WERI-Rb-1 (cell line): ENCODE data around the gene S100A8.
A peak's percentile ranks its signal among the peaks of the same experiment; 100 is the strongest.

Source experiments
- DNase-seq: peaks from one replicate; pipeline ENCODE4 v3.0.0-alpha.2; 2020
- H3K27ac ChIP-seq: fragments of 250-450 bp; sonication (Bioruptor Pico); 2 replicates; pipeline ENCODE4 v1.5.1; 2020; ENCODE audit warnings: mild to moderate bottlenecking, moderate library complexity
- H3K27me3 ChIP-seq: fragments of 250-450 bp; sonication (Bioruptor Pico); 2 replicates; pipeline ENCODE4 v1.5.1; 2021; ENCODE audit warnings: mild to moderate bottlenecking, low read depth, moderate library complexity; ENCODE audit not compliant: insufficient read depth, severe bottlenecking
- H3K36me3 ChIP-seq: fragments of 250-450 bp; sonication (Bioruptor Pico); 2 replicates; pipeline ENCODE4 v1.5.1; 2020; ENCODE audit warnings: mild to moderate bottlenecking, moderate library complexity
- H3K4me3 ChIP-seq: 2 replicates; pipeline ENCODE4 v1.5.1; 2011; ENCODE audit warnings: low read depth, mild to moderate bottlenecking, control low read depth, low read length
- H3K9me3 ChIP-seq: fragments of 250-450 bp; sonication (Bioruptor Pico); 2 replicates; pipeline ENCODE4 v1.5.1; 2021; ENCODE audit warnings: mild to moderate bottlenecking, moderate library complexity; ENCODE audit not compliant: severe bottlenecking
- TF ChIP-seq, protein P1 (sequence below): IDR thresholded peaks from 2 replicates; pipeline ENCODE4 v1.5.1; 2011; ENCODE audit warnings: low read depth, mild to moderate bottlenecking, control low read depth, inconsistent platforms, low read length

S100A8 gene

DNA sequence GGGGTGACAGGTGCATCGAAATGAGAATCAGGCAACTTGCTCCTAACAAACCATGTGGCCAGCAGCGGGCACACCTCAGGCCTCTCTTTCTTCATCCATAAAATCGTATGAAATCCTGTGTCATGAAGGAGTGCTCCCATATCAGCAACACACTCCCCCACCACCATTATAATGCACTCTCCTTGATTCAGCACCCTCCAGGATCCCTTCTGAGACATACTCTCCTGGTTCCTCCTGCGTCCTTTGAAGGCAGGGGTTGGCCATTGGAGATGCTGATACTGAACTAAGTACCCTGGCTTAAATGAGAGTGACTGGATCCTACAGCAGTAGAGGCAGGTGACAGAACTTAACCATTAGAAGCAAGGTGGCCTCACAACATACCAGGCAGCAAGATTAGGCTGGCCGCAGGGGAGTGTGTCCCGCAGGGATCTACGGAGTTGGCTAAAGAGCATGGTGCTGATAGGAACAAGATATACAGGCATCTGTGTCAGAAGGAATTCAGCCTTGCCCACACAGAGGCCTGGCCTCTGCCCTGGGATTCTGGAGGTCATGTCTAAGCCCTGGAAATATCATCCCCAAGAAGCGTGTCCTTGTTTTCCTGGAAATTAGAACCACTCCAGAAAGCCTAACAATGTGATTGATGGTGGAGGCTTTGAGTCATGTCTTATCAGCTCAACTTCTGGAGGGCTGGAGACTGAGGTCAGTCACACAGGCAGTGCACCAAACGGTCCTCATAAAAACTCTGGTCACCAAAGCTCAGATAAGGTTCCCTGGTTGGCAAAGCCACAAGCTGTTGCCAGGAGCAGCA is 42.2 kb upstream of the S100A8 start:
- peaks cover 9% of the 10 kb centered on the region for H3K9me3 ChIP-seq
- no peak for DNase-seq
- H3K36me3 ChIP-seq = no peaks in the 10 kb centered on the region
- TF ChIP-seq, protein P1, sequence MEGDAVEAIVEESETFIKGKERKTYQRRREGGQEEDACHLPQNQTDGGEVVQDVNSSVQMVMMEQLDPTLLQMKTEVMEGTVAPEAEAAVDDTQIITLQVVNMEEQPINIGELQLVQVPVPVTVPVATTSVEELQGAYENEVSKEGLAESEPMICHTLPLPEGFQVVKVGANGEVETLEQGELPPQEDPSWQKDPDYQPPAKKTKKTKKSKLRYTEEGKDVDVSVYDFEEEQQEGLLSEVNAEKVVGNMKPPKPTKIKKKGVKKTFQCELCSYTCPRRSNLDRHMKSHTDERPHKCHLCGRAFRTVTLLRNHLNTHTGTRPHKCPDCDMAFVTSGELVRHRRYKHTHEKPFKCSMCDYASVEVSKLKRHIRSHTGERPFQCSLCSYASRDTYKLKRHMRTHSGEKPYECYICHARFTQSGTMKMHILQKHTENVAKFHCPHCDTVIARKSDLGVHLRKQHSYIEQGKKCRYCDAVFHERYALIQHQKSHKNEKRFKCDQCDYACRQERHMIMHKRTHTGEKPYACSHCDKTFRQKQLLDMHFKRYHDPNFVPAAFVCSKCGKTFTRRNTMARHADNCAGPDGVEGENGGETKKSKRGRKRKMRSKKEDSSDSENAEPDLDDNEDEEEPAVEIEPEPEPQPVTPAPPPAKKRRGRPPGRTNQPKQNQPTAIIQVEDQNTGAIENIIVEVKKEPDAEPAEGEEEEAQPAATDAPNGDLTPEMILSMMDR = no peak
- H3K27ac ChIP-seq = no peak overlapping the region
- peaks cover 98% of the 10 kb centered on the region for H3K27me3 ChIP-seq
- no peak overlapping the region for H3K4me3 ChIP-seq

DNA sequence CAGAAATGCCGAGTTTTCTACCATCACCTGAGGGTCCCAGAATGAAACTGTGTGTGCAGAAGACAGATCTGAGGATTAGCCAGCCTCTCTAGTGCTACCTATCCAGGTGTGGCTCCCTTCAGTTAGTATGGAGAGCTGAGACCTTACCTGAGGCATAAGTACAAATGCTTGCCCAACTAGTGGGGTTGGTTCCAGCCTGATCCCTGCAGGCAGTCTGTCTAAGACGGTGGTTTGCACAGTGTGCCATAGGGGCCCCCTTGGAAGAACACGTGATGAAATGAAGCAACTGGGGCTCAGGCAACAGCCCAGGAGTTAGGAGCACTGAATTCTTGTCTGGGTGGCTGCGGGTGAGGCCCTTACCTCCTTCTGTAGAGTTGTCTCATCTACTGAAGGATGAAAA is 41.1 kb upstream of the S100A8 start:
- Histone ChIP-seq H3K27me3 (peaks cover 93% of the 10 kb centered on the region), H3K36me3 (no peaks in the 10 kb centered on the region), H3K4me3 (no peak overlapping the region), H3K9me3 (peaks cover 9% of the 10 kb centered on the region), H3K27ac (no peak overlapping the region)
- no peak for DNase-seq
- TF ChIP-seq, protein P1 = no peak

DNA sequence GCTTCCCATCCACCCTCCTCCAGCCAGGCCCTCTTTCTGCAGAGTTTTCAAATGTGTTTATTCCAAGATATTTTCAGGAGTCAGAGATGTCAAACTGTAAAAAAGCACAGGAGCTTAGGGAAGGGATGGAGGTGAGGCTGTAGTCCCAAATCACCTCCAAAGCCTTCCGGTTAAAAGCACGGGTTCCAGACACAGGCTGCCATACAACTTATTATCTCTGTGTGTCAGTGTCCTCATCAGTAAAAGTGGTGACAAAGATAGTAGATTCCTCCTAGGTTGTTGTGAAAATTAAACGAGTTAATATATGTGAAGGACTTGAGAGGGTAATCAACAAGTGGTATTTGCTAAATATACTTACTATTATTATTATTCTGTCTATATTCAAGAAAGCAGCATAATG is 40.6 kb upstream of the S100A8 start:
- H3K4me3 ChIP-seq = no peak overlapping the region
- TF ChIP-seq, protein P1 = no peak
- DNase-seq = no peak
- peaks cover 4% of the 10 kb centered on the region for H3K9me3 ChIP-seq
- no peak overlapping the region for H3K27ac ChIP-seq
- H3K27me3 ChIP-seq = peaks cover 92% of the 10 kb centered on the region
- no peaks in the 10 kb centered on the region for H3K36me3 ChIP-seq

DNA sequence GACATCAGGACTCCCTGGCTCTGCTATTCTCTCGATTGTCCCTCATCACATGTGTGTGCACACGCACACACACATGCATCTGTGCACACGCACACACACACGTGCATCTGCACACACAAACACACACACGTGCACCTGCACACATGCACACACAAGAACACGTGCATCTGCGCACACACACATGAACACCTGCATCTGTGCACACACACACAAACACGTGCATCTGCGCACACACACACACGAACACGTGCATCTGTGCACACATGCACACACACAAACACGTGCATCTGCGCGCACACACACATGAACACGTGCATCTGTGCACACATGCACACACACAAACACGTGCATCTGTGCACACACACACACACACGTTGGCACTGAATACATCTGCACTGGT is 40.1 kb upstream of the S100A8 start:
- Histone ChIP-seq H3K9me3 (no peaks in the 10 kb centered on the region), H3K4me3 (no peak overlapping the region), H3K36me3 (no peaks in the 10 kb centered on the region), H3K27me3 (peaks cover 91% of the 10 kb centered on the region), H3K27ac (no peak overlapping the region)
- TF ChIP-seq, protein P1 = no peak
- DNase-seq = no peak

DNA sequence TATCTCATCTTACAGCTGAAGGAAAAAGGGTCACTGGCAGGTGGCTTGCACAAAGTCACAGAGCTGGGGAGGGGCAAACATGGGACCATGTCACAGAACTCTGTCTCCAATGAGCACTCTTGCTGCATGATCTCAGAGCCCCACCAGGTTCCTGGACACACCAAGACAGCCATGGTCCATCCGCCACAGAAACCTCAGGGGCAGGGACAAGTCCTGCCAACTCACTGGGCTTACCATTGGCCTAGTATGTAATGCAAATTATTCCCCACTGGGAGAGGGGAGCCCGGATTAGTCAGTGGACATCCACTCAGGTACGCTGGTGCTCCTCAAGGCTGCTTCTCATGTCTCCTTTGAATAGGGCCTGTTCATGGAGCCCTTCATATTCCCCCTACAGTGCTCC is 39.7 kb upstream of the S100A8 start:
- Histone ChIP-seq H3K27me3 (peaks cover 90% of the 10 kb centered on the region), H3K36me3 (no peaks in the 10 kb centered on the region), H3K4me3 (no peak overlapping the region), H3K9me3 (no peaks in the 10 kb centered on the region), H3K27ac (no peak overlapping the region)
- DNase-seq = no peak
- TF ChIP-seq, protein P1 = no peak

DNA sequence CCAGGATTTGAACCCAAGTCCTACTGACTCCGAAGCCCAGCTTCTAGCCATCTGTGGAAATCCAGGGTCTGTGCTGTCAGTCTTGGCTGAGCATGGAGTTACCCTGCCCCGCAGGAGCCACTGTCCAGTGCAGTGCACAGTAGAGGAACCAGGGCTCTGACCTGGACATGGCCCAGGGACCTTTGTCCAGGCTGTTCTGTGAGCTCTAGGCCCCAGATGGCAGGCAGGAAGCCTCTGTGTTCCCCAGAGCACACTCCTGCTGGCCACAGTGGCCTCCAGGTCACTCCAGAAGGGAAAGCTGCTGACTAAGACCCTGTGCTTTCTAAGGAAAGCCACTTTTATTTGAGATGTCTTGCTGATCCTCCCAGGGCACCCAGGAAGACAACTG is 39.3 kb upstream of the S100A8 start:
- Histone ChIP-seq H3K27me3 (peaks cover 86% of the 10 kb centered on the region), H3K4me3 (no peak overlapping the region), H3K27ac (no peak overlapping the region), H3K9me3 (no peaks in the 10 kb centered on the region), H3K36me3 (no peaks in the 10 kb centered on the region)
- DNase-seq = peak; percentile 11
- TF ChIP-seq, protein P1 = no peak
